ENCODE data around the gene UBASH3B.
"Not testable (repeated sequence)": the region's sequence is repeated elsewhere in the genome, so short reads cannot be mapped to it uniquely, and the experiment has no call there.

The UBASH3B gene

DNA sequence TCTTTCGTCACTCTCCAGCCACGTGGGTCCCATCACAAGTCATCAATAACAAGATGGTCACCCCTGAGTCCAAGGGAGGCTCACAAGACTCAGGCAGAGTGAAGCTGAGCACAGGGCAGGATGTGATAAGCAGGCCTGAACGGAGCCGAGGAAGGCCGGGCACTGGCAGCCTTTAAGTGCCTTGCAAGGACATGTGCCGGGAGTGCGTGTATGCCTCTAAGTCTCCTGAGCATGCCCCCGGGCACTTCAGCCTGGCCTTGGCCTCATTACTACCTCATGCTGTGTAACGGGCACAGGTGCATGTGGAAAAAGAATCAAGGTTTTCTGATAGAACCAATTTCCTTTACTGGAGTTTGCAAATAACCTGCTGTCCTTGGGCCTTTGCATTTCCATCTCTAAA lies 55.8 kb downstream of the UBASH3B start:
- DNase-seq: no peak

DNA sequence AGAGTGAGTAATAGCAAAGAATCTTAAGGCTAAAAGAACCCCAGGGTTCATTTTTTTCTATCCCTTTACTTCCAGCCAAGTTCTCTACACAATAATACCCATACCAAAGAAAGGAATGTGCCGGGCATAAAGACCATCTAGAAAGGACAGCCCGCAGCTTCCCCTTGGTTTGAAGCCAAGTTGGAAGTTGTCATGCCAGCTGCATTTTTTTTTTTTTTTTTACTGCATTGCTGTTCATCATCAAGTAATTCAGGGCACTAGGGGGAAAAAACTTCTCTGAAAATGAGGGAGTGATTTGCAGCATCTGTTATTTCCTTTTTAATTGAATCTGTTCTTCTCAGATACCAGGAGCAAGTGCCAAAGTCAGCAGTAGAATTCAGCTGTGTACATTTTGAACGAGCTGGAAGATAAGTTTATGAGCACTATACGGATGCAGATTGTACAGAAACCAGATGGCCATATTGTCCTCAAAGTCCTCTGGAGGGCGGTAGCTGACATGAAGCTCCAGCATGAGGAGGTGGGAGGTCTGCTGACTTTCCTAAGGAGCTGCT lies 56.4 kb downstream of the UBASH3B start:
- DNase-seq: no peak

DNA sequence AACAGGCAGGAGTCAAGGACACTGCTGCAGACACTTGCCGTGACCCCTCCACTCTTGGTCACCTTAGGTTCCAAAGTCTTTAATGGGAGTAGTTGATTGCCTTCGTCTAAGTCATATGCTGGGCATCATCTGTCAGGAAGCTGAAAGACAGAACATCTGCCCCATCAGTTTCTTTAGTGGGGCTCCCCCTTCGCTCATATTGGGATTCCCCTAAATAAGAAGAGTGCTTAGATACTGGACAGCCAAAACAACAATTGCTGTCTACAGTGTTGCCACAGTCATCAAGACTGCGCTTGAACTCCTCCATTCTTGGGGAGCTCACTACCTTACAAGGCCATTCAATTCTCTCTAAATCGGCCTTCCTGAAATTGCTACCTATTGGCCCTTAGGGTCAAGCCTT lies 58.5 kb downstream of the UBASH3B start:
- DNase-seq: no peak

DNA sequence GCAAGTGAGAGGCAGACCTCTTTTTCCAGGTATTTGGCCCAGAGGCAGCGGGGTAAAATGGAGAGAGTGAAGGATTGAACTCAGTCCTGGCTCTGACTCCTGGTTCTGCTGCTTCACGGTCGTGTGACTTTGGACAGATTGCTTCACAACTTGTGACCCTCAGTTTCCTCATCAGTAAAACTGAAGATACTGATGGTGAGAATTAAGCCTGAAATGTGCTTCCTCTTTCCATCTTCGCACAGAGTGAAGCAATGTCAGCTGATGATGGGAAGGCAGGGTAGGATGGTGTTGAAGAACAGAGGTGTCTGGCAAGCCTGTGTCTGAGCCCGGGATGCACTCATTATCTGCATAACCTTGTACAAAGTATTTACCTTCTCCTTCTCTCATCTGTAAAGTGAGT lies 59.0 kb downstream of the UBASH3B start:
- DNase-seq: no peak

DNA sequence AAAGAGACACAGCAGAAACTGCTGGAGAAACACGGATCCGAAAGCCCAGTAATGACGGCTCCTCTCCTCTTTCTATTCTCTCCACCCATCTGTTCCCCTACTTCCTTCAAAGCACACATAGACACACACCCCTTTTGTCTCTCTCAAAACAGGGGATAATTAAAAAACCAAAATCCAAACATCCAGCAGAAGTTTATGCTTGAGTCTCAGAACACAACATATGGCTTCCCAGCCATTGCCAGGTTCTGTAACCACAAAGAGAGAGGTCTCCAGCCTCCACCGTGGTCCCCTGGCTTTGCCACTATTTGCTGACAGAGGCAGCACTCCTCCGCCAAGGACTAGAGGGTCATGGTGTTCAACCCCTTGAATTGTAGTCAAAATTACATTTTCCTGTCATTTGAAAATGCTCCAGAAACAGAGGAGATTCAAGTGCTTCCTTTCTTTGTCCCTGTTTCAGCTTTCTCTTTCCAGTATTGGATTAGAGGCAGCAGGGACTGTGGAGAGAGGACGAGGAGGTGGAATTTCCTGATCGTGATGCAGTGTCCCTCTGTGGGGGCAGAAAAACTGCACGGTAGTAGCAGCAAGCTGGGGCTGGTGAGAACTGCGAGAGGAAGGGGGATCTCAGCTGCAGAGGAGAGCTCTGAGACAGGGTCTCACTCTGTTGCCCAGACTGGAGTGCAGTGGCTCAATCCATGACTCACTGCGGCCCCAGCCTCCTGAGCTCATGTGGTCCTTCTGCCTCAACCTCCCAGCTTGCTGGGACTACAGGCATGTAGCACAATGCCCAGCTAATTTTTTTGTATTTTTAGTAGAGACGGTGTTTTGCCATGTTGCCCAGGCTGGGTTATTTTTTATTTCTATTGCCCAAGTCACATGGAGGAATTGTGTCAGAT lies 60.3 kb downstream of the UBASH3B start:
- no peak for DNase-seq

DNA sequence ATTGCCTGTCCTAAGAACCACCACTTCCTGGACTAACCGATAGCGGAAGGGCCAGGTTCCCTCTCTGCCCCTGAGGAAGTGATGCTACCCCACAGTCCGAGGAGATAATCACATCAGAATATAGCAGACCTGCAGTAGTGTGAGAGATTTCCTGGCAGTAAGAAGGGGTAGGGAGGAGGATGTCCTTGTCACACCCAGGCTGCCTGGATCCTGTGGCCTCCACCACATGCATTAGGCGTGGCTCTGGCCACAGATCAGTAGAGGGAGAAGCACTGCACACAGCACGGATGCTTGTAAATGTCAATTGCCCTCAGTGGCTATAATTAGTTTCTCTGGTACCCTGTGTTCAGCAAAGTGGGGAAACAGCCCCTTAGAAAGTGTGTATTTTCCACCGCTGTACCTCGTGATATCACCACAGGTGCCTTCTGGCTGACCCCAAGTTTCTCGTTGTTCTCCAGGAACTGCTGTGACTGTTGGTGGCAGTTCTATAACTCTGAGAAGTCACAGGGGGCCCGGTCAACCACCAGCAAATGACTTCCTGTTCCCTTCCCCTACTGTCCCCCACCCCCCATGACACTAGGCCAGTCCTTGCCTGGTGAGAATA lies 61.8 kb downstream of the UBASH3B start:
- DNase-seq: no peak

DNA sequence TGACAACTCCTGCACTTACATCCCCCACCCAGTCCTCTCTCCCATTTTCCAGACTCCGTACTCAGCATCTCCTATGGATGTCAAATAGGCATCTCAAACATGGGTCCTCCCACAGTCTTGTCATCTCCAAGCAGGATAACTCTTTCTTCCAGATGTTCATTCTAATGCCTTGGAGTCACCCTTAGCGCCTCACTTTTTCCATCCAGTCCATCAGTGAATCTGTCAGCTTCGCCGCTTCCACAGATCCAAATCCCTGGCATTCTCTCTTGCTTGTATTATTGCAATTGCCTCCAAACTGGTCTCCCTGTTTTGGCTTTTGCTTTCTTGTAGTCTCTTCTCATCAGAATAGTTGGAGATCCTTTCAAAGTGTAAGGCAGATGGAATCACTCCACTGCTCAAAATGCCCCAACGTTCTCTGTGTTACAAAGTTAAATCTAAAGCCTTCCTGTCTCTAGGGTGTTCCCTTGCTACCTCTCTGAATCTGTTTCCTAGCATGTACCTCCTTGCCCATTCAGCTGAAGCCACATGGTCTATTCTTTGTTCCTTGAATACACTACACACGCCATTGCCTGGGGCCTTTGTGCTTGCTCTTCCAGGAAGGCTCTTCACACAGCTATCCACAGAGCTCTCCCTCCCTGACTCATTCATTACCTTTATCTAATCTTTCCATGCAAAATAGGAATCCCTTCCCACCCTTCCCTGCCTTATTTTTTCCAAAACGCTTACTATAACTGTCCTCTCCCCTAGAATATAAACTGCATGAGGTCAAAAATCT lies 64.8 kb downstream of the UBASH3B start:
- DNase-seq: peak; percentile 80

DNA sequence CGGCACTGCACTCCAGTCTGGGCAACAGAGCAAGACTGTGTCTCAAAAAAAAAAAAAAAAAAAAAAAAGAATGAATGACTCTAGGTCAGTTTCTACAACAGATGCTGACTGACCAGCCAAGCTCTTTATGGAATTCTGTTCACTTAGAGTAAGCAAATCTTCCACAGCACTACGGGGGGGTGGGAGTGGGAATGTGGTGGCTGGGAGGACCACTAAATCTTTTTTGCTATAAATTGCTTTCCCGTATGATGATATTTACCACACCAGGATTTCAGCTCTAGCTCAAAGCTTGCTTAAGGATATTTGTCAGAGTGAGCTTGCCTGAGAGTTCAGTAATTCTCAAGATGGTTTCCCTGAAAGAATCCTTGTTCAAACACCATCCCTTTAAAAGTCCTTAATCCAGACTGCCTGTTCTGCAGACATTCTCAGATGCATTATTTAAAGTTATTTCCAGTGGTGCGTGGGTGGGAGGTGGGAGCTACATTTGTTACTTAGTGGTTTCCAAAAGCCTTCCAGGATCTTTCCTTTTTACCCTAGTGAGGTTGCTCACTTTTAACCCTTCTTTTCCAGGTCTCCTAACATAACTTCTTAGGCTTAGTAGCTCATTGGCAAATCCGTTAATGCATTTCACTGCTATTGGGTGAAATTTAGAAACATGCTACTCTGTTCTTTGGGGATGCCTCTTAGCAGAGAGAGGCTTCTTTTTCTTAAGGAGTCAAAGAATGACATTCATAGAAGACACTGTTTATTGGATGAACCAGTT lies 65.9 kb downstream of the UBASH3B start:
- no peak for DNase-seq

DNA sequence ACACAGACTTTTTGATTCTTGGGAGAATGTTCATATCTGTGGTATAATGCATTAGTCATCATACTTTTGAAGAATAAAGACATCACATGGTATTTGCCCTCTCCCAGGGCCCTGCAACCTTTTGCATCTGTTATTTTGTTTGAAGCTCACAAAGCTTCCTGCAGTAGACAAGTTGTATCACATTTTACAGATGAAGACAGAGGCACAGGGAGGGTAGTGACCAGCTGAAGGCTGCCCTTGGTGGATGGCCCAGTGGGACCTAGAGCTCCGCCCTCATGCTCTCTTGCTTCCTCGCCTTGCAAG lies 66.4 kb downstream of the UBASH3B start:
- no peak for DNase-seq

DNA sequence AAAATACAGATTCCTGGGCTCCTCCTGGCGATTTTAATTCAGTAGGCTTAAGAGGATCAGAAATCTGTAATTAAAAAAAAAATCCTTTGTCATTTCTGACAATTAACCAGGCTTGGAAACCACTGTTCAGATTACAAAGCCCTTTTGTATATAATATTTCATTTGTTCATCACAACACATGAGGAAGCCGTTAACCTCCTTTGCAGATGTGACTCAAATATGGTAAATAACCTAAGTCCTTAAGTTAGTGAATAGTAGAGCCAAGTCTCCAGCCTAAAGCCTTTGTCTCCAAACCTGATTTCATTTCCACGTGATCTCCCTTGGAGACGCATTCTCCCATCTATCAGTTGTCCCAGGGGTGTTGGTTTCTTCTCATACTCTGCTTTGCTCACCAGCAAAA lies 67.6 kb downstream of the UBASH3B start:
- no peak for DNase-seq

DNA sequence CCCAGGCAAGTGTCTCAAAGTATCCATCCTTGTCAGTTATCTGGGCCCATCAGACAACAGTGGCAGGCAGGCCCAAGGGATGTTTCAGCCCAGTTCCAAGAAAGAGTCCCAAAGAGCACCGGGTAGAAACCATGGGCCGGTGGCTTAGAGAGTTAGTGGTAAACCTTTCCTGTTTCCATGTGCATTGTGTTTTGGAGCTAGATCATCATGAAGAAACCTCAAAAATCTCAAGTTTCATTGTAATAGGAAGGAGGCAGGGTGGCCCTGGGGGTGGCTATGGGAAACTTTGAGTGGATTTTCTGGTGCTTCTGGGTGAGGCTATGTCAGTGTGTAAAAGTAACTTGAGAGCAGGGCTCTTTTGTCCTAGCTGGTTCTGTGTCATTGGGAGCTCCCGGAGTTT lies 68.1 kb downstream of the UBASH3B start:
- DNase-seq: no peak

DNA sequence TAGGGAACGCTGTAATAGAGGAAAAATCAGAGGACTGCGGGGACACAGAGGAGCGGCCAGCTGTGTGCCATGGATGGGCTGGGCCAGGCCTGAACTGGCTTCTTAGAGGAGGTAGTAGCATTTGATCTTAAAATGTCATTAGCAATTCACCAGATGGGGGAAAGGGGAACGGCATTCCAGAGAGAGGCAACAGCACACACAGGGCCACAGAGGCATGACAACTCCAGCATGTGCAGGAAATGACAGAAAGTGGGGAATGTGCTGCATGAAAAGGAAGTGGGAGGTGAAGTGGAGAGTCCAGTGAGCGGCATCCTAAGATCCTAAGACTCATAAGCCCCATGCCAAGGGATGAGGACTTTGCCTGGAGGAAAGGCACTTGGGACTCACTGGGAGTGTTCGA lies 69.0 kb downstream of the UBASH3B start:
- DNase-seq: no peak

DNA sequence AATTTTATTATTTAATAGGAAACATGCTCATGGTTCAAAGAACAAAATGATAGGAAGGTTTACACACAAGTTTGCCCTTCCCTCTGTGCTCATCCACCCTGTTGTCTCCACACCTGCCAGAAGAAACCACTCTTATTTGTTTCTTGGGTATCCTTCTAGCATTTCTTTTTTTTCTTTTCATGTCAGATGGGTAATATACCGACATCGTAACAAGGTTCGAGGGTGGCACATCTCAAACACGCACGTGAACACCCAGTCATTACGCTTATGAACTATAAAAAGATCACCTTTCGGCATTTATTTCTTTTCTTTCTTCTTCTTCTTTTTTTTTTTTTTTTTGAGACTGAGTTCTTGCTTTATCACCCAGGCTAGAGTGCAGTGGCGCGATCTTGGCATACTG lies 70.5 kb downstream of the UBASH3B start:
- no peak for DNase-seq

DNA sequence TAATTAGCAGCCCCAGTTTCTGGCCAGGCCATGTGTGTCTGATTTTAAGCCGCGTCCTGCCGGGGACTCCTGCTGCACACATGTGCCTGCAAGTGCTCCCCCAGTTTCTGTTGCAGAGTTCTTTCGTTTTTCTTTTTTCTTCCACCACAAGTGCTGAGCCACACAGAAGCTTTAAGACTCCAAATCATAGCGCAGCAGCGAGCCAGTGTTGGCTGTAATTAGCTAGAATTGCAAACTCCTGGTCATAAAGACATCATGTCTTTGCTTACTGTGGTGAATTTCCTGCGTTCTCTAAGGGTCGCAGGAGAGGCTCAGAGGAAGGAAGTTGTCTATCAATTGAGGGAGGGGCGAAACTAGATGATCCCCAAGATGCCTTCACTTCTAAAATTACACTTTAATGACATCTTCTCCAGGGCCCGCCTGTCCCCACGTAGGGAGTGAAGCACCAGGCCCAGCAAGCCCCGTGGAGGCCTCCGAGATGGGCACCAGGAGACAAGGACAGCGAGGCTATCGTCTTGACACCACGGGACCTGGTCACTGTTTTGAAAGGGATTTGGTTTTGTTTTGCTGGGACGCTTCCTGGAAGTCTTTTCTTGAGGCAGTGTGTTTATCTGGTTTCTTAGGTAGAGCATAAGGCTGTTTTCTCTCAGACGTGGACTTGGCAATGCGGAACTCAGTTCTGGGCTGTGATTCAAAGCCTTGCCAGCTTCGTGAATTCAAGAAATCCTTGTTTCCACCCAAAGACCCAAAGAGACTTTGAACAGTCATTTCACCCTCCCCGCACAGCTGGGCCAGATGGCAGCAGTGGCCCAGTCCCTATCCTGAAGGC lies 71.8 kb downstream of the UBASH3B start:
- DNase-seq: no peak

DNA sequence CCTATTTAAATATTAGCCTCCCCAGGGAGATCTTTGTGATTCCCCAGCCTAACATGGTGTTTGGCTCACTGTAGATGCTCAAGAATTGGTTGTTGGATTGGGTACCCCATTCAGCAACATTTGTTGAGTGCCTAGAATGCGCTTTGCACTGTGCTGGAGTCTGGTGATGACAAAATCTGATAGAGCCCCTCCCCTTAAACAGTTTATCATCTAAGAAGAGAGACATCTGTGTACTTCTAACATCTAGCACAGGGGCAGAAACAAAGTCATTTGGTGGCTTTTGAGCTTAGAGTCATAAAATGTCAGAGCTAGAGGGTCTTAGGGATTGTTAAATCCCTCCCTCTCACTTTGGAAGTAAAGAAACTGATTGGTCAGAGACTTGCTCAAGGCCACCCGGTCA lies 73.0 kb downstream of the UBASH3B start:
- DNase-seq: no peak

DNA sequence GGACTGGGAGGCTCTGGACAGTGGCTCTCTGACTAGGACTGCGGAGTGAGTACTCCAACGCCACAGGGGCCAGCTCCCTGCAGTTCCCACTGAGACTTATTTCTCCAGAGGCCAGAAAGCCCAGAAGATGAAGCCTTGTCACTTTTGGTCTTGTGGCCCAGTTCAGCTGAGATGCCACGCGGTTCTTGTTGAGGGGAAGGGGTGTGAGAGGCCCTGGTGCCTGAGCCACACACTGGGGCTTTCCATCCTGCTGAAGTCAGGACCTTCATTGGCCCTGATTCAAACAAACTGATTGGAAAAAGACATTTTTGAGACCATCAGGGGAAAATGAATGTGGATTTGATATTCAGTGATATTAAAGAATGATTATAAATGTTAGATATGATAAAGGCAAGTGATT lies 73.6 kb downstream of the UBASH3B start:
- no peak for DNase-seq

DNA sequence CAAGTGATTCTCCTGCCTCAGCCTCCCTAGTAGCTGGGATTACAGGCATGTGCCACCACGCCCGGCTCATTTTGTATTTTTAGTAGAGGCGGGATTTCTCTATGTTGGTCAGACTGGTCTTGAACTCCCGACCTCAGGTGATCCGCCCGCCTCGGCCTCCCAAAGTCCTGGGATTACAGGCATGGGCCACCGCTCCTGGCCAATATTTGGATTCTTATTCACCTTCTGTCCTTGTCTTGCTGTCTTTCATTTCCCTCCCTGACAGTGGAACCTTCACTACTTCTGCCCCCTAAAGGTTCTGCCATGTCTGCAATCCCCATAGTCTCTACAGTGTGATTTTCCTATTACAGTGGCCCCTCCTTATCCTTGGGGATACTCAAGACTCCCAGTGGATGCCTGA lies 75.2 kb downstream of the UBASH3B start:
- not testable (repeated sequence) for DNase-seq

DNA sequence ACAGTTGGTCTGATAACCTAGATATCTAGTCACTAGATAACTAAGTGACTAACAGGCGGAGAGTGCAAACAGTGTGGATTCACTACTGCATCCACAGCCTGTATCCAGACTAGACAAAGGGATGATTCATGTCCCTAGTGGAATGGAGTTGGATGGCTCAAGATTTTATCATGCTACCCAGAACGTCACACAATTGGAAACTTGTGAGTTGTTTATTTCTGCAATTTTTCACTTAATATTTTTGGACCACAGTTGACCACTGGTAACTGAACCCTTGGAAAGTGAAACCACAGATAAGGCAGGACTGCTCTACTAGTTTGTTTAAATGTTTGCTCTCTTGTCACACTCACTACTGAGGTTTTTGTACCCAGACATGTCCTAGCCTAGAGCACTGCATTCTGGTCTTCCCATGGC lies 76.0 kb downstream of the UBASH3B start:
- no peak for DNase-seq

DNA sequence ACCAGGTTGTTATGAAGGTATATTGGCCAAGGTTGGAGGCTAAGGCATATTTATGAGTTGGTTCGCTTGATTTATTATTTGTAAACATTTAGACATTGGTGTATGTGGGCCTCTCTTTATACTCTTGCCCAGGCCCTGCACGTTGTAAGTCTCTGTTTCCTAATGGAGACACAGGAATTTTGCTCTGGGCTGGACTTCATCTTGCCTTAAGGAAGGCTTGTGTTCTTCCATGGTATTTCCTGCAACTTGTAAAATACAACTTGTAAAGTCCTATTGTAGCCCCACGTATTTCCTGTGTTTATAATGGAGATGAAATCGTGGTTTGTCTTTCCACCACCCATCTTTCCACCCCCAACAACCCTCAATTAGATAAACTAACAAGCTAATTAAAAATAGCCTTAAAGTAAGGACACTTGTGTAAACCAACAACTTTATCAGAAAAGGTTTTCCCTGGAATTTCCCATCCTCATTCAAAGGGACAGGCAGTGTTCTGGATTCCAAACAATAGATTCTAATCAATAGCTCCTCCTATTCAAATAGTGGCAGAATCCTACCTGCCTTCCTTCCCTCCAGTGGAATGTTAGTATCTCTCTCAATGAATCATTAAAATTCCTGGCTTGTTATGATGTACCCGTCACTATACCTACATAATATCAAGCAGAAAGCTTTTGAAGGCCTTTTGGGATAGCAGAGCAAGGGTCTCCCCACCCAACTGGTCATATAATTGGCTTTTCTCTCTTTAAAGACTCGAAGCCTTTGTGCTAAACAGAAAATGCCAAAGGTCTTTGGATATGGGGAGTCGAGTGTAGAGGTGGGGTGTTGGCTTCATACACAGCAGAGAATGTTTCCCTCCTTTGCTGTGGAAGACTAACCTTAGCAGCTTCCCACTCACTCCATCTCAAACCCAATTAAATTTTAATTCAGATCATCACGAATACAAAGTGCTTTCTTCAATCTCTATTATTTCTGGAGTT lies 77.1 kb downstream of the UBASH3B start:
- DNase-seq: no peak

DNA sequence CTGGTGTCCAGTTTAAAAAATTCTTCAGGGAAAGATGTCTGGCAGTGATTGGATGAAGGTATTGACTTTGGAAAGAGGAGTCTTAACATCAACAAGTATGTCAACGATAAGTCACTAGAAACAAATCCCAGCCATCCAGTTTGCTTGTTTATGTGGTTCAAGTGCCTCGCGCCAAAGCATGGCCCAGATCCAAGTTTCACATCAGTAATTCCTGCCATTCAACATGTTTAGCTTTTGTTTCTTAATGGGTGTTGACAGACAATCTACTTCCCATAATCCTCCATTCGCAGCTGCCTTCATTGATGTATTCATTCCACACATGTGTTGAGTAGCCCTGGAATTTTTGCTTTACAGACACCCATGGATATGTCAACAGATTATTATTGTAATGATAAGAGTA lies 77.8 kb downstream of the UBASH3B start:
- DNase-seq: peak; percentile 94
